ENCODE measurements around the gene NGRN.
"Not testable (repeated sequence)": the region's sequence is repeated elsewhere in the genome, so short reads cannot be mapped to it uniquely, and the experiment has no call there.

Gene NGRN

GRCh38 chr15:90287101-90287500 is 21.6 kb downstream of the NGRN start:
- Histone ChIP-seq H3K9me3 (ENCODE audit: control insufficient read depth, insufficient read depth, low read length) (no peaks in the 10 kb centered on the region), H3K36me3 (ENCODE audit: control insufficient read depth, insufficient read depth, low read length) (no peaks in the 10 kb centered on the region), H3K27me3 (ENCODE audit: control insufficient read depth, insufficient read depth, low read length) (no peaks in the 10 kb centered on the region), H3K4me1 (ENCODE audit: control insufficient read depth, insufficient read depth, low read length) (peaks cover 8% of the 10 kb centered on the region; the same call in 1 of the 2 replicates), H3K27ac (ENCODE audit: low read depth, low read length) (peak overlapping the region; percentile 42), H3K9ac (ENCODE audit: low read depth, low read length) (no peak overlapping the region), H3K4me3 (ENCODE audit: low read depth, low read length) (no peak overlapping the region)

DNA sequence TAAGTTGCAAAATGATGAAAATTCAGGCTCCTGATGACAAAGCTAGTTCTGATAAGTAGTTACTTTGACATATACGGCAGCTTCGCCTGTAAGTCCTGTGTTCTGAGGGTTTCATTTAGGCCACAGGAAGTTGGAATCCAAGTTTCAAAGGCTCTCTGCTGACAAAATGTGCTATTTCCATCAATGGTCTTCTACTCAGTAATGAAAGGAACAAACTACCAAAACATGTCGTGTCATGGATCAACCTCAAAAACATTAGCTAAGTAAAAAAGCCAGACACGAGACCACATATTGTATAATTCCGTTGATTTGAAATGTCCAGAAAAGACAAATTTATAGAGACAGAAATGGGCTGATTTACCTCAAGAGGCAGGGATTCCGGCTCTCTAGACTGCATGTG is 22.5 kb downstream of the NGRN start:
- no peak overlapping the region for H3K9ac ChIP-seq (ENCODE audit: low read depth, low read length)
- H3K27ac ChIP-seq (ENCODE audit: low read depth, low read length): no peak overlapping the region

GRCh38 chr15:90291679-90292356 is 26.3 kb downstream of the NGRN start:
- no peak overlapping the region for H3K27ac ChIP-seq (ENCODE audit: low read depth, low read length)
- no peak overlapping the region for H3K9ac ChIP-seq (ENCODE audit: low read depth, low read length)
- H3K27me3 ChIP-seq (ENCODE audit: control insufficient read depth, insufficient read depth, low read length): no peaks in the 10 kb centered on the region
- H3K4me1 ChIP-seq (ENCODE audit: control insufficient read depth, insufficient read depth, low read length): peaks cover 11% of the 10 kb centered on the region
- H3K4me3 ChIP-seq (ENCODE audit: low read depth, low read length): no peak overlapping the region
- no peaks in the 10 kb centered on the region for H3K9me3 ChIP-seq (ENCODE audit: control insufficient read depth, insufficient read depth, low read length)
- H3K36me3 ChIP-seq (ENCODE audit: control insufficient read depth, insufficient read depth, low read length): no peaks in the 10 kb centered on the region

More for the DNA sequence above, 22.5 kb downstream of the NGRN start:
- no peaks in the 10 kb centered on the region for H3K9me3 ChIP-seq (ENCODE audit: control insufficient read depth, insufficient read depth, low read length)
- no peak overlapping the region for H3K4me3 ChIP-seq (ENCODE audit: low read depth, low read length)
- H3K4me1 ChIP-seq (ENCODE audit: control insufficient read depth, insufficient read depth, low read length): peaks cover 8% of the 10 kb centered on the region; the same call in 1 of the 2 replicates
- H3K27me3 ChIP-seq (ENCODE audit: control insufficient read depth, insufficient read depth, low read length): no peaks in the 10 kb centered on the region
- no peaks in the 10 kb centered on the region for H3K36me3 ChIP-seq (ENCODE audit: control insufficient read depth, insufficient read depth, low read length)

- not testable (repeated sequence) for H3K36me3 ChIP-seq (ENCODE audit: control insufficient read depth, insufficient read depth, low read length); H3K27ac ChIP-seq (ENCODE audit: low read depth, low read length); H3K4me1 ChIP-seq (ENCODE audit: control insufficient read depth, insufficient read depth, low read length); H3K9me3 ChIP-seq (ENCODE audit: control insufficient read depth, insufficient read depth, low read length); H3K9ac ChIP-seq (ENCODE audit: low read depth, low read length); H3K4me3 ChIP-seq (ENCODE audit: low read depth, low read length); H3K27me3 ChIP-seq (ENCODE audit: control insufficient read depth, insufficient read depth, low read length)
Observed at GRCh38 chr15:90293040-90293810, 27.8 kb downstream of the NGRN start.

DNA sequence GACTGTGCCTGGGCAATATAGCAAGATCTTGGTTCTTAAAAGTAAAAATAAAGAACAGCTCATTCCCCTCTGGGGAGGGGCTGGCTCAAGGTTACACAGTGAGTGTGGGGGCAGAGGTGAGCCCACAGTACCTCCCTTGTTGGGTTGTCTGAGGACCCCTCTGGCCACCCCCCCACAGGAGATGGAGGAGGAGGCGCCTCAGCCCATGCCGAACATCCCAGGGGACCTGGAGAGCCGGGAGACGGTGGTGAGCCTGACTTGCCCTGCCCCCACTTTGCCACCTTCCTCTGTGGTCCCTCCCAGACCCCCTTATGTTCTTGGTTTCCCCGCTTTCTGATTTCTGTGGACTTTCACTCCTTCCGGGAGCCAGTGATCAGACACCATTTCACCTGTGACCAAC is 28.7 kb downstream of the NGRN start:
- no peaks in the 10 kb centered on the region for H3K27me3 ChIP-seq (ENCODE audit: control insufficient read depth, insufficient read depth, low read length)
- no peaks in the 10 kb centered on the region for H3K9me3 ChIP-seq (ENCODE audit: control insufficient read depth, insufficient read depth, low read length)
- H3K36me3 ChIP-seq (ENCODE audit: control insufficient read depth, insufficient read depth, low read length): no peaks in the 10 kb centered on the region
- no peak overlapping the region for H3K9ac ChIP-seq (ENCODE audit: low read depth, low read length)
- H3K4me3 ChIP-seq (ENCODE audit: low read depth, low read length): no peak overlapping the region
- peaks cover 4% of the 10 kb centered on the region; the same call in 1 of the 2 replicates for H3K4me1 ChIP-seq (ENCODE audit: control insufficient read depth, insufficient read depth, low read length)
- H3K27ac ChIP-seq (ENCODE audit: low read depth, low read length): no peak overlapping the region

DNA sequence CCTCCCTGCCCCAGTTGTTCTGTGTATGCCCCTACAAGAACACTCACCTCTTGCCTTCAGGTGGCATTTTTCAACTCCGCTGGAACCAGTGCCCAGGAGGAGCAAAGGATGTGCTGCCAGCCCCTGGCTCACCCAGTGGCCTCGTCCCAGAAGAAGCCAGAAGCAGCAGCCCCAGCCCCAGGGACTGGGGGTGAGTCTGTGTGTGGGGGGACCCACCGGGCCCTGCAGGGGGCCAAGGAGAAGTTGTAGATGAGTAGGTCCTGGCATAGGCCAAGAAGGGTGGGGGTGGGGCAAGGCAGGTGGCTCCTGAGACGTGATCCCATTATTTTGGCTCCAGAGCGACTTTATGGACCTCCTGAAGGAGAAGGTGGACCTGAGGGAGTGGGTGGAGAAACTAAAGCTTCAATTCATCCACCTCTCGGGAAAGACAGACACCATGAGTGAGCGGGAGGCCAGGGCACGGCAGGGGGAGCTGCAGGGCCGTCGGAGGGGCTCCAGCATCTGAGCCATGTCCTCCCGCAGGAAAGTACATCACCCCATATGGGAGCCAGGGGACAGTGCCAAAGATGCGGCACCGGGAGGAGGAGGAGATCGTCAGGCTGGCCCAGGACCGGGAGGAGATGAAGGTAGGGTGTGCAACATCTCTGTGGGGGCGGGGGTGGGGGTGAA is 29.3 kb downstream of the NGRN start:
- no peaks in the 10 kb centered on the region for H3K27me3 ChIP-seq (ENCODE audit: control insufficient read depth, insufficient read depth, low read length)
- H3K9ac ChIP-seq (ENCODE audit: low read depth, low read length): no peak overlapping the region

DNA sequence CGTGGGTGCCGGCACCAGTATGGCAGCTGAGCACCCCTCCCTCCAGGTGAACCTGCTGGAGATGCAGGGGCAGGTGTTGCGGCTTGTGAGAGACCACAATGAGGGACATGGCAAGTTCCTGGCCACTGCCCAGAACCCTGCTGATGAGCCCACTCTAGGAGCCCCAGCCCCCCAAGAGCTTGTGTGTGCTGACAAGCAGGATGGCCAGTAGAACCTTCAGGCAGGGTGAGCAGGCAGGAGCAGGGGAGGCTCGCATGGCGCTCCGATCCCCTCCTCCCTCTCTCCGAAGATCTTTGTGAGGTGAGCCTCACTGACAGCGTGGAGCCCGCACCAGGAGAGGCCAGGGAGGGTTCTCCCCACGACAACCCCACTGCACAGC is 29.8 kb downstream of the NGRN start:
- Histone ChIP-seq H3K27ac (ENCODE audit: low read depth, low read length) (no peak overlapping the region), H3K9me3 (ENCODE audit: control insufficient read depth, insufficient read depth, low read length) (no peaks in the 10 kb centered on the region), H3K4me3 (ENCODE audit: low read depth, low read length) (no peak overlapping the region), H3K36me3 (ENCODE audit: control insufficient read depth, insufficient read depth, low read length) (no peaks in the 10 kb centered on the region), H3K9ac (ENCODE audit: low read depth, low read length) (no peak overlapping the region), H3K4me1 (ENCODE audit: control insufficient read depth, insufficient read depth, low read length) (peaks cover 4% of the 10 kb centered on the region; the same call in 1 of the 2 replicates), H3K27me3 (ENCODE audit: control insufficient read depth, insufficient read depth, low read length) (no peaks in the 10 kb centered on the region)

More for the DNA sequence above, 29.3 kb downstream of the NGRN start:
- H3K27ac ChIP-seq (ENCODE audit: low read depth, low read length): no peak overlapping the region
- no peak overlapping the region for H3K4me3 ChIP-seq (ENCODE audit: low read depth, low read length)
- H3K9me3 ChIP-seq (ENCODE audit: control insufficient read depth, insufficient read depth, low read length): no peaks in the 10 kb centered on the region
- peaks cover 4% of the 10 kb centered on the region; the same call in 1 of the 2 replicates for H3K4me1 ChIP-seq (ENCODE audit: control insufficient read depth, insufficient read depth, low read length)
- H3K36me3 ChIP-seq (ENCODE audit: control insufficient read depth, insufficient read depth, low read length): no peaks in the 10 kb centered on the region

GRCh38 chr15:90296316-90296884 is 30.9 kb downstream of the NGRN start:
- H3K4me1 ChIP-seq (ENCODE audit: control insufficient read depth, insufficient read depth, low read length); H3K36me3 ChIP-seq (ENCODE audit: control insufficient read depth, insufficient read depth, low read length); H3K9ac ChIP-seq (ENCODE audit: low read depth, low read length); H3K27me3 ChIP-seq (ENCODE audit: control insufficient read depth, insufficient read depth, low read length); H3K27ac ChIP-seq (ENCODE audit: low read depth, low read length); H3K4me3 ChIP-seq (ENCODE audit: low read depth, low read length); H3K9me3 ChIP-seq (ENCODE audit: control insufficient read depth, insufficient read depth, low read length): not testable (repeated sequence)

DNA sequence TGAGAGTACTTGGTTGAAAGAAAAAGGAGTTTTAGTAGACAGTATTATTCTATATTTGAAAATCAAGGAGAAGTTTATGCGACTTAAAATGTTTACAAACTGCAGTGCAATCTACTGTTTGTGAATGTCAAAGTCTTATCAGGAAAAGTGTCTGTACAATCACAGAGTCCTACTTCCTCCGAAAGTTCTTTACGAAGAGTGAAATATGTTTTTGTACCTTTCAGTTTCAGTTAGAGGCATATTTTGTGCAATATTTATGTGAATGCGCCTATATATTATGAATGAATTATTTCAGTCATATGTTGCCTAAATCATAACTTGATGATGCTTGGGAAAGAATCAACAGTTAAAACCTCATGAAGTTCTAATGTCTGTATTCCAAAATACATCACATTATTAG is 31.5 kb downstream of the NGRN start:
- no peaks in the 10 kb centered on the region for H3K9me3 ChIP-seq (ENCODE audit: control insufficient read depth, insufficient read depth, low read length)
- H3K27ac ChIP-seq (ENCODE audit: low read depth, low read length): no peak overlapping the region
- H3K9ac ChIP-seq (ENCODE audit: low read depth, low read length): no peak overlapping the region
- no peak overlapping the region for H3K4me3 ChIP-seq (ENCODE audit: low read depth, low read length)
- no peaks in the 10 kb centered on the region for H3K27me3 ChIP-seq (ENCODE audit: control insufficient read depth, insufficient read depth, low read length)
- H3K36me3 ChIP-seq (ENCODE audit: control insufficient read depth, insufficient read depth, low read length): no peaks in the 10 kb centered on the region
- H3K4me1 ChIP-seq (ENCODE audit: control insufficient read depth, insufficient read depth, low read length): peaks cover 8% of the 10 kb centered on the region; the same call in 1 of the 2 replicates

DNA sequence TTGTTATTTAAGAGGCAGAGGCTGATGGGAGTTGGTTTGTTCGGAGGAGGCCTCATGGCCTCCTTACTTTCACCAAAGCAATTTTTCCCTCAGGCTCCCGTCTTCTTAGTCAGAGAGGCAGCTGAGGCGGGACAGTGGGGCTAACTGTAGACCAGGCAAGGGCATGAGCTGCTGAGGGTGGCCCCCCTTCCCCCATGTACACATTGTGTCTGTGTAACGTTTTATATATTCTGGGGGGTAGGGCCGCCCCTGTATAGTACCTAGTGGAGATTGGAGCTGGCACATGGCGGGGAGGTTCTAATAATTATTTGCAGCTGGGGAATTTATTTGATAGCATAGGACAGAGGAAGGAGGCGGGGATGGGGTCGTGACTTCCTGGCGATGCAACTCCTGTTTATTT is 35.1 kb downstream of the NGRN start:
- H3K27me3 ChIP-seq (ENCODE audit: control insufficient read depth, insufficient read depth, low read length): no peaks in the 10 kb centered on the region
- peaks cover 4% of the 10 kb centered on the region; the same call in 1 of the 2 replicates for H3K4me1 ChIP-seq (ENCODE audit: control insufficient read depth, insufficient read depth, low read length)
- H3K9me3 ChIP-seq (ENCODE audit: control insufficient read depth, insufficient read depth, low read length): no peaks in the 10 kb centered on the region
- H3K36me3 ChIP-seq (ENCODE audit: control insufficient read depth, insufficient read depth, low read length): no peaks in the 10 kb centered on the region
- no peak overlapping the region for H3K9ac ChIP-seq (ENCODE audit: low read depth, low read length)
- no peak overlapping the region for H3K27ac ChIP-seq (ENCODE audit: low read depth, low read length)
- no peak overlapping the region for H3K4me3 ChIP-seq (ENCODE audit: low read depth, low read length)
